ENCODE data around the gene RAB11FIP4. TPM values are rescaled to one million over a fixed set of nuclear protein-coding genes. Genes with fewer than 3 reads are reported as not detected.

The RAB11FIP4 gene
- total and polyA plus RNA-seq, 7 donors = 0.66 to 32.5 (median 1.8) TPM

DNA sequence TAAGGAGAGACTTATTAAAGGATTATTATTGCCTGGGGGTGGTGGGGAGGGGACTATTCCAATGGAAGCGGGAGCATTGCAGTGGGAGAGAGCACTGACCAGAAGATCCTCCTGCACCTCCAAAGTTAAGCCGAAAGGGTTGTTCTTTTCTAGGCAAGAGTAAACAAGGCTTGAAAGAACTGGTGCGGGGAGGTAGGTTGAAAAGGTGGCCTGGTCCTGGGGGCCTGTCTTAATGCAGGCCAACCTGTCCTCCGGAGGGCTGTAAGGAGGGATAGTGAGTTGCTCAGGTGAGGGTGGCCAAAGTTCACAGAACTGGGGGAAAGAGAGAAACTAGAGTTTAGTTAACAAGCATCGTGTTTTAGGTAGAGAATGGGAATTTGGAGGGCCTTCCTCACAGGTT, 65.3 kb downstream of the RAB11FIP4 start:
- intact Hi-C loops (cut with DNase I) = no loop called here
- H3K27me3 ChIP-seq = no peaks in the 10 kb centered on the region
- H3K36me3 ChIP-seq = no peaks in the 10 kb centered on the region
- no peak for TF ChIP-seq EP300 (IDR thresholded peaks at IDR 0.05)
- H3K9me3 ChIP-seq = no peaks in the 10 kb centered on the region
- no peak overlapping the region for H3K4me3 ChIP-seq
- DNase-seq = no peak
- H3K4me1 ChIP-seq = no peaks in the 10 kb centered on the region
- WGBS, 2 donors = 68 to 87% methylated on average over 5 of the region's 5 CpGs
- H3K27ac ChIP-seq = no peak overlapping the region

- TF ChIP-seq POLR2AphosphoS5 (IDR thresholded peaks at IDR 0.05) = no peak
- TF ChIP-seq CTCF (IDR thresholded peaks at IDR 0.05) = no peak
- TF ChIP-seq POLR2A (IDR thresholded peaks at IDR 0.05) = no peak
- TF ChIP-seq EP300 (IDR thresholded peaks at IDR 0.05) = no peak
- intact Hi-C loops (cut with DNase I) = no loop called here
- no peak overlapping the region for H3K27ac ChIP-seq
- no peaks in the 10 kb centered on the region for H3K4me1 ChIP-seq
- no peak for DNase-seq
- H3K9me3 ChIP-seq = no peaks in the 10 kb centered on the region
- 50 to 70% methylated on average over 10 of the region's 10 CpGs for WGBS, 2 donors
- H3K4me3 ChIP-seq = no peak overlapping the region
- no peaks in the 10 kb centered on the region for H3K27me3 ChIP-seq
- no peaks in the 10 kb centered on the region for H3K36me3 ChIP-seq
Measured at GRCh38 chr17:31457391-31458234, 66.1 kb downstream of the RAB11FIP4 start.

GRCh38 chr17:31458829-31459228, 67.4 kb downstream of the RAB11FIP4 start:
- intact Hi-C loops (cut with DNase I) = no loop called here
- DNase-seq = no peak
- H3K27ac ChIP-seq = no peak overlapping the region
- WGBS, 2 donors = 77 to 80% methylated on average over 2 of the region's 2 CpGs
- H3K27me3 ChIP-seq = no peaks in the 10 kb centered on the region
- TF ChIP-seq EP300 (IDR thresholded peaks at IDR 0.05) (no peak), POLR2AphosphoS5 (IDR thresholded peaks at IDR 0.05) (no peak)
- no peaks in the 10 kb centered on the region for H3K36me3 ChIP-seq
- no peaks in the 10 kb centered on the region for H3K4me1 ChIP-seq
- no peak overlapping the region for H3K4me3 ChIP-seq
- H3K9me3 ChIP-seq = no peaks in the 10 kb centered on the region

DNA sequence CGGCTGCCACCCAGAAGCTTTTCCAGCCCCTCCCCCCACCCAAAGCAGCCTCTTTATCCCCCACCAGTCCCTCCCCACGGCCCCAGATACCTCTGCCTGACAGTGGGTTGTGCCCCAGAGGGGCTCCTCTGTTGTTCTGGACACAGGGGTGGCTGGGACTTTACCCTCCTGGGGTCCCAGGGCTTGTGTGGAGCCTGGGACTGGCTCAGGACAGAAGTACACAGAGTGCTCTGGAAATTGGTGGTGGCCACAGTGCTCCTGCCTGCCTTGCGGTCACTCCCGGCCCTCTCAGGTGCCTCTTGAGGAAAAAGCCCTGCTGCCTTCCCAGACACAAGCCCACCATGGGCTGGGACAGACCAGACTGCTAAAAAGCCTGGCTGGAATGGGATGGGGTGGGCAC, 68.2 kb downstream of the RAB11FIP4 start:
- no peak for DNase-seq
- H3K4me3 ChIP-seq = no peak overlapping the region
- H3K27ac ChIP-seq = no peak overlapping the region
- no peak for TF ChIP-seq POLR2A (IDR thresholded peaks at IDR 0.05)
- no peak for TF ChIP-seq POLR2AphosphoS5 (IDR thresholded peaks at IDR 0.05)
- TF ChIP-seq EP300 (IDR thresholded peaks at IDR 0.05) = no peak
- H3K36me3 ChIP-seq = no peaks in the 10 kb centered on the region
- no peaks in the 10 kb centered on the region for H3K9me3 ChIP-seq
- no peaks in the 10 kb centered on the region for H3K4me1 ChIP-seq
- 63 to 84% methylated on average over 4 of the region's 4 CpGs for WGBS, 2 donors
- intact Hi-C loops (cut with DNase I) = no loop called here
- H3K27me3 ChIP-seq = no peaks in the 10 kb centered on the region

- Histone ChIP-seq H3K36me3 (no peaks in the 10 kb centered on the region), H3K4me1 (no peaks in the 10 kb centered on the region), H3K27ac (no peak overlapping the region), H3K4me3 (no peak overlapping the region), H3K27me3 (no peaks in the 10 kb centered on the region), H3K9me3 (no peaks in the 10 kb centered on the region)
- no peak for DNase-seq
- 72 to 80% methylated on average over 6 of the region's 6 CpGs for WGBS, 2 donors
- intact Hi-C loops (cut with DNase I) = no loop called here
- TF ChIP-seq POLR2AphosphoS5 (IDR thresholded peaks at IDR 0.05) (no peak), POLR2A (IDR thresholded peaks at IDR 0.05) (no peak), EP300 (IDR thresholded peaks at IDR 0.05) (no peak), CTCF (IDR thresholded peaks at IDR 0.05) (no peak)
Measured at GRCh38 chr17:31460226-31460721, 68.8 kb downstream of the RAB11FIP4 start.

DNA sequence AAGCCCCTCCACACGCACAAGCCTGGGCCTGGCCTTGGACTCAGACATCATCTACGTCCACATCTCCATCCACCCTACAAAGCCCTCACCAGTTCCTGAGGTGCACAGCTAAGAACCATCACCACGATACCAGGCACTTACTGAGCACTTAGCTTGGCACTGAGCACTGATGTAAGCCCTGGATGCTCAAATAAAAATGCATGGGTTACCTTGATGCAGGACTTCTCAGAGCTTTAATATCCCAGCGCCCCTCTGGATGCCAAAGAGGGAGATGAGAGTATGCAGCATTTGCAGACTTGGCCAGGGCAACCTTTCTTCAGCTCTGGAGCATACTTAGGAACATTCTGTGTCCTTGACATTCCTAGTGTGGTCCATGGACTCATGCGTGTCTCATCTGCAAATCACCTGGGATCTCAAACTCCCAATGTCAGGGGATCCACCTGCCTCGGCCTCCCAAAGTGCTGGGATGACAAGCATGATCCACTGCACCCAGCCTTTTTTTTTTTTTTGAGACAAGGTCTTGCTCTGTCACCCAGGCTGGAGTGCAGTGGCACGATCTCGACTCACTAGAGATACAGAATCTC, 69.8 kb downstream of the RAB11FIP4 start:
- Histone ChIP-seq H3K4me3 (no peak overlapping the region), H3K27me3 (no peaks in the 10 kb centered on the region), H3K4me1 (no peaks in the 10 kb centered on the region), H3K9me3 (no peaks in the 10 kb centered on the region), H3K36me3 (no peaks in the 10 kb centered on the region), H3K27ac (no peak overlapping the region)
- intact Hi-C loops (cut with DNase I) = no loop called here
- WGBS, 2 donors = 80 to 88% methylated on average over 8 of the region's 8 CpGs
- DNase-seq = no peak
- TF ChIP-seq POLR2AphosphoS5 (IDR thresholded peaks at IDR 0.05) = no peak
- TF ChIP-seq CTCF (IDR thresholded peaks at IDR 0.05) = no peak
- TF ChIP-seq EP300 (IDR thresholded peaks at IDR 0.05) = no peak
- no peak for TF ChIP-seq POLR2A (IDR thresholded peaks at IDR 0.05)
